Fibroblast of mammary gland (primary cell): ENCODE measurements around the gene CLEC16A.

ENCODE experiments used
- DNase-seq: peaks from one replicate; pipeline ENCODE4 v3.0.0-alpha.2; 2010; ENCODE audit warnings: low read depth
- H3K4me3 ChIP-seq: 2 replicates; pipeline ENCODE4 v1.5.1; 2011; ENCODE audit warnings: low read depth, mild to moderate bottlenecking, low read length, moderate library complexity; ENCODE audit not compliant: control insufficient read depth
- TF ChIP-seq, protein P1 (sequence below): conservative IDR thresholded peaks from 2 replicates; pipeline ENCODE4 v1.5.1; 2011; ENCODE audit warnings: low read depth, low read length, inconsistent platforms; ENCODE audit not compliant: control insufficient read depth, insufficient read depth

CLEC16A gene

DNA sequence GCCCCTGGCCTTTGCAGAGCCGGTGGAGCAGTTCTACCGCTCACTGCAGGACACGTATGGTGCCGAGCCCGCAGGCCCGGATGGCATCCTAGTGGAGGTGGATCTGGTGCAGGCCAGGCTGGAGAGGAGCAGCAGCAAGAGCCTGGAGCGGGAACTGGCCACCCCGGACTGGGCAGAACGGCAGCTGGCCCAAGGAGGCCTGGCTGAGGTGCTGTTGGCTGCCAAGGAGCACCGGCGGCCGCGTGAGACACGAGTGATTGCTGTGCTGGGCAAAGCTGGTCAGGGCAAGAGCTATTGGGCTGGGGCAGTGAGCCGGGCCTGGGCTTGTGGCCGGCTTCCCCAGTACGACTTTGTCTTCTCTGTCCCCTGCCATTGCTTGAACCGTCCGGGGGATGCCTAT lies 37.9 kb upstream of the CLEC16A start:
- DNase-seq, result no peak
- TF ChIP-seq, protein P1, sequence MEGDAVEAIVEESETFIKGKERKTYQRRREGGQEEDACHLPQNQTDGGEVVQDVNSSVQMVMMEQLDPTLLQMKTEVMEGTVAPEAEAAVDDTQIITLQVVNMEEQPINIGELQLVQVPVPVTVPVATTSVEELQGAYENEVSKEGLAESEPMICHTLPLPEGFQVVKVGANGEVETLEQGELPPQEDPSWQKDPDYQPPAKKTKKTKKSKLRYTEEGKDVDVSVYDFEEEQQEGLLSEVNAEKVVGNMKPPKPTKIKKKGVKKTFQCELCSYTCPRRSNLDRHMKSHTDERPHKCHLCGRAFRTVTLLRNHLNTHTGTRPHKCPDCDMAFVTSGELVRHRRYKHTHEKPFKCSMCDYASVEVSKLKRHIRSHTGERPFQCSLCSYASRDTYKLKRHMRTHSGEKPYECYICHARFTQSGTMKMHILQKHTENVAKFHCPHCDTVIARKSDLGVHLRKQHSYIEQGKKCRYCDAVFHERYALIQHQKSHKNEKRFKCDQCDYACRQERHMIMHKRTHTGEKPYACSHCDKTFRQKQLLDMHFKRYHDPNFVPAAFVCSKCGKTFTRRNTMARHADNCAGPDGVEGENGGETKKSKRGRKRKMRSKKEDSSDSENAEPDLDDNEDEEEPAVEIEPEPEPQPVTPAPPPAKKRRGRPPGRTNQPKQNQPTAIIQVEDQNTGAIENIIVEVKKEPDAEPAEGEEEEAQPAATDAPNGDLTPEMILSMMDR, result no peak
- H3K4me3 ChIP-seq, result no peak overlapping the region

DNA sequence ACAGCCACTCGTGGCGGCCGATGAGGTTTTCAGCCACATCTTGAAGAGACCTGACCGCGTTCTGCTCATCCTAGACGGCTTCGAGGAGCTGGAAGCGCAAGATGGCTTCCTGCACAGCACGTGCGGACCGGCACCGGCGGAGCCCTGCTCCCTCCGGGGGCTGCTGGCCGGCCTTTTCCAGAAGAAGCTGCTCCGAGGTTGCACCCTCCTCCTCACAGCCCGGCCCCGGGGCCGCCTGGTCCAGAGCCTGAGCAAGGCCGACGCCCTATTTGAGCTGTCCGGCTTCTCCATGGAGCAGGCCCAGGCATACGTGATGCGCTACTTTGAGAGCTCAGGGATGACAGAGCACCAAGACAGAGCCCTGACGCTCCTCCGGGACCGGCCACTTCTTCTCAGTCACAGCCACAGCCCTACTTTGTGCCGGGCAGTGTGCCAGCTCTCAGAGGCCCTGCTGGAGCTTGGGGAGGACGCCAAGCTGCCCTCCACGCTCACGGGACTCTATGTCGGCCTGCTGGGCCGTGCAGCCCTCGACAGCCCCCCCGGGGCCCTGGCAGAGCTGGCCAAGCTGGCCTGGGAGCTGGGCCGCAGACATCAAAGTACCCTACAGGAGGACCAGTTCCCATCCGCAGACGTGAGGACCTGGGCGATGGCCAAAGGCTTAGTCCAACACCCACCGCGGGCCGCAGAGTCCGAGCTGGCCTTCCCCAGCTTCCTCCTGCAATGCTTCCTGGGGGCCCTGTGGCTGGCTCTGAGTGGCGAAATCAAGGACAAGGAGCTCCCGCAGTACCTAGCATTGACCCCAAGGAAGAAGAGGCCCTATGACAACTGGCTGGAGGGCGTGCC lies 37.2 kb upstream of the CLEC16A start:
- no peak for DNase-seq
- TF ChIP-seq, protein P1, result no peak
- H3K4me3 ChIP-seq, result no peak overlapping the region

DNA sequence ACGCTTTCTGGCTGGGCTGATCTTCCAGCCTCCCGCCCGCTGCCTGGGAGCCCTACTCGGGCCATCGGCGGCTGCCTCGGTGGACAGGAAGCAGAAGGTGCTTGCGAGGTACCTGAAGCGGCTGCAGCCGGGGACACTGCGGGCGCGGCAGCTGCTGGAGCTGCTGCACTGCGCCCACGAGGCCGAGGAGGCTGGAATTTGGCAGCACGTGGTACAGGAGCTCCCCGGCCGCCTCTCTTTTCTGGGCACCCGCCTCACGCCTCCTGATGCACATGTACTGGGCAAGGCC lies 36.7 kb upstream of the CLEC16A start:
- TF ChIP-seq, protein P1, result no peak
- no peak for DNase-seq
- H3K4me3 ChIP-seq, result no peak overlapping the region

DNA sequence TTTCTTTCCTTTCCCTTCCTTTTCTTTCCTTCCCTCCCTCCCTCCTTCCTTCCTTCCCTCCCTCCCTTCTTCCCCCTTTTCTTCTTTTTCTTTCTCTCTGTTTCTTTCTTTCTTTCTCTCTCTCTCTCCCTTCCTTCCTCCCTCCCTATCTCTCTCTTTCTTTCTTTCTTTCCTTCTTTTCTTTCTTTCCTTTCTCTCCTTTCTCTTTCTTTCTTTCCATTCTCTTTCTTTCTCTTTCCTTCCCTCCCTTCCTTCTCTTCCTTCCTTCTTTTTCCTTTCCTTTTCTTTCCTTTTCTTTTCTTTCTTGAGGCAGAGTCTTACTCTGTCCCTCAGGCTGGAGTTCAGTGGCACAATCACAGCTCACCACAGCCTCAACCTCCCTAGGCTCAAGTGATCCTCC lies 33.1 kb upstream of the CLEC16A start:
- TF ChIP-seq, protein P1, result no peak
- H3K4me3 ChIP-seq, result no peak overlapping the region
- no peak for DNase-seq

DNA sequence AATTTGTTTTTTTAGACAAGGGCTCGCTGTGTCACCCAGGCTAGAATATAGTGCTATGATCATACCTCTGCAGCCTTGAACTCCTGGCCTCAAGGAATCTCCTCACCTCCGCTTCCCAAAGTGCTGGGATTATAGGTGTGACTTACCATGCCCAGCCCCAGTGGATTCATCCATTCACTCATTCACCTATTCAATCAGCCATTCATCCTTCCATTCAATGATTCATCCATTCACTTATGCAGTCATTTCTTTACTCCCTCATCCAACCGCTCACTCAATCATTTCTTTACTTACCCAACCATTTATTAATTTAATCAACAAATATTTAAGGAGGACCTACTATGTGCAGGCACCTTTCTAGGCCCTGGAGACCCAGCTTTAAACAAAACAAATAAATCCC lies 27.8 kb upstream of the CLEC16A start:
- no peak overlapping the region for H3K4me3 ChIP-seq
- DNase-seq, result no peak
- TF ChIP-seq, protein P1, result no peak

DNA sequence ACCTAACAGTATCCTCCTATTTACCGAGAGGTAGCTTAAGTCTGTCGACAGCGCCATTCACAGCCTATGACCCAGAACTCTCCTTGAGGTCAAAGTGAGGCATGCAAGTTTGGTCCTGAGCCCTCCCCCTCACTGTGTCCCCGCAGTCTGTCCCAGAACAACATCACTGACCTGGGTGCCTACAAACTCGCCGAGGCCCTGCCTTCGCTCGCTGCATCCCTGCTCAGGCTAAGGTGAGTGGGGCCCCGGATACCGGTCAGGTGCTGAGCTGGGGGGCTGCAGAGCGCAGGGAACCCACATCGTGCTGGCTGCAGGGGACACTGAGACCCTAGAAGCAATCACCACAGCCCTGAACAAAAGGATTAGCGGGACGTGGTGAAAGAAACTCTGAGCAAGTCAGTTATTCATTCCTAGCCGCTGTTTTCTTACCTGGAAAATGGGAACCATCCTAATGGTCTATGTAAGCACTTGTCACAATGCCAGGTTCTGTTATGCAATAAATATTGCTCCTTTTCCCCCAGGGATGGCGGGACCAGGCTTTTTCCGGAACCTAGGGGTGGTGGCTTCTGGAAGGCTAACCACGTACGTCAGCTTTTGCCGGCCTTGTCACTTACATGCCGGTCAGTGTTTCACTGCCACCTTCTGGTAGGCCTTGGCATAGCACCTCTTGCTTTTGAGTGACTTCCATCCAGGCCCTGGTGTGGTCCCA lies 25.9 kb upstream of the CLEC16A start:
- TF ChIP-seq, protein P1, result peak; percentile 99
- H3K4me3 ChIP-seq, result no peak overlapping the region

More for the DNA sequence above, 25.9 kb upstream of the CLEC16A start:
- peak; percentile 96 for DNase-seq
